HepG2 (cell line): Measurements from ENCODE around the gene TLE2. TPM values are rescaled to one million over a fixed set of nuclear protein-coding genes. Genes with fewer than 3 reads are reported as not detected.

Experiments
- ATAC-seq: fragments of 200-7000 bp; cut with Tn5 transposase; 3 replicates; pipeline ENCODE4 v1.9.1; 2020; ENCODE audit warnings: mild to moderate bottlenecking, moderate library complexity
- Bru-seq: library from RNA; stranded (reverse); fragments of 400-500 nt; gene quantifications from one replicate; lab custom pipeline; 2021; lab: Mats Ljungman, UMichigan
- BruChase-seq, 2 experiments: library from RNA; stranded (reverse); fragments of 400-500 nt; gene quantifications; one replicate each; lab custom pipeline; 2021; lab: Mats Ljungman, UMichigan
- BruUV-seq: library from RNA; stranded (reverse); fragments of 400-500 nt; replicated peaks from 2 replicates; lab custom pipeline; 2021; lab: Mats Ljungman, UMichigan
- CTCF ChIA-PET: fragments of 300-600 bp; formaldehyde crosslinking; extraction: SDS; loops from one replicate; lab custom pipeline; 2021; ENCODE audit warnings: low total read pairs, inconsistent platforms, low intra/inter-chr PET ratio; lab: Yijun Ruan, JAX
- POLR2A ChIA-PET: fragments of 350-600 bp; sonication (Branson Sonifier 250); formaldehyde crosslinking; loops from one replicate; lab custom pipeline; 2020; ENCODE audit warnings: antibody characterized with exemption, inconsistent platforms; lab: Yijun Ruan, JAX
- DNase-seq: peaks from one replicate; pipeline ENCODE4 v3.0.0-alpha.2; 2015; ENCODE audit warnings: low spot score
- FAIRE-seq: peaks from 3 replicates; lab custom pipeline; 2011; peaks lifted over from hg19 to GRCh38; lab: Jason Lieb, UNC
- H2AFZ ChIP-seq: one replicate; pipeline ENCODE4 v1.6.1; 2011; ENCODE audit warnings: low read length, inconsistent platforms
- H3K27ac ChIP-seq: fragments of 300-600 bp; 3 replicates; pipeline ENCODE4 v1.8.0; 2011; ENCODE audit warnings: mixed run types, mild to moderate bottlenecking, mixed read lengths, low read length, inconsistent platforms; ENCODE audit not compliant: insufficient read depth; ENCODE audit errors: extremely low read length
- H3K27me3 ChIP-seq, 2 experiments: fragments of 200-600 bp in 1 of 2; 2 replicates in 1 of 2; 3 replicates in 1 of 2; pipeline versions ENCODE4 v1.6.0 to v1.8.0; 2011; ENCODE audit warnings: low read length in 2 of 2, mild to moderate bottlenecking in 2 of 2, moderate library complexity in 2 of 2, inconsistent platforms in 1 of 2; ENCODE audit not compliant: insufficient read depth in 2 of 2, control insufficient read depth in 1 of 2
- H3K36me3 ChIP-seq, 2 experiments: fragments of 200-600 bp in 1 of 2; replicated peaks in 1 of 2; 2 replicates in 1 of 2; 3 replicates in 1 of 2; pipeline versions ENCODE4 v1.5.1 to v1.8.0; 2011; ENCODE audit warnings: low read length in 2 of 2, inconsistent platforms in 1 of 2; ENCODE audit not compliant: insufficient read depth in 2 of 2, control insufficient read depth in 1 of 2
- H3K4me1 ChIP-seq: 2 replicates; pipeline ENCODE4 v1.5.1; 2012; ENCODE audit warnings: low read length, inconsistent platforms; ENCODE audit not compliant: insufficient read depth
- H3K4me2 ChIP-seq: 2 replicates; pipeline ENCODE4 v1.6.0; 2011; ENCODE audit warnings: low read depth, low read length, inconsistent platforms
- H3K4me3 ChIP-seq, 3 experiments: fragments of 200-600 bp in 1 of 3; sonication (generic), shearing (Covaris generic) in 1 of 3; replicated peaks in 1 of 3; 2 replicates each; pipeline ENCODE4 v1.5.1; 2011 to 2016; ENCODE audit warnings: low read length in 3 of 3, inconsistent platforms in 2 of 3, low read depth in 2 of 3, mild to moderate bottlenecking in 2 of 3, control low read depth in 1 of 3, mixed read lengths in 1 of 3; ENCODE audit not compliant: insufficient read depth in 1 of 3
- H3K79me2 ChIP-seq: one replicate; pipeline ENCODE4 v1.6.1; 2011; ENCODE audit warnings: low read length, inconsistent platforms; ENCODE audit not compliant: insufficient read depth
- H3K9ac ChIP-seq: 2 replicates; pipeline ENCODE4 v1.6.0; 2011; ENCODE audit warnings: mild to moderate bottlenecking, low read depth, low read length, inconsistent platforms; ENCODE audit not compliant: insufficient read depth
- H3K9me3 ChIP-seq: 2 replicates; pipeline ENCODE4 v1.5.1; 2012; ENCODE audit warnings: mild to moderate bottlenecking, low read length
- H4K20me1 ChIP-seq: 2 replicates; pipeline ENCODE4 v1.6.0; 2011; ENCODE audit warnings: inconsistent platforms, mild to moderate bottlenecking, low read length, moderate library complexity; ENCODE audit not compliant: insufficient read depth
- ZNF121 ChIP-seq: sonication (generic); formaldehyde crosslinking; IDR thresholded peaks from 2 replicates; pipeline ENCODE4 v1.5.0; 2020; ENCODE audit warnings: mild to moderate bottlenecking, missing genetic modification reagents
- WGBS: methylation state at CpG from one replicate; pipeline ENCODE4 v1.1.6; 2017; ENCODE audit warnings: low lambda C conversion rate; 5-methylcytosine and 5-hydroxymethylcytosine counted together
- in situ Hi-C: cut with HindIII; loops from 2 replicates; pipeline ENCODE4 v1.10.0; 2017; ENCODE audit warnings: low pct_unique_long_range_greater_than_20kb; ENCODE audit not compliant: extremely low pct_ligation_motif_present
- intact Hi-C: fragments of 100-400 bp; cut with micrococcal nuclease; formaldehyde crosslinking; loops from one replicate; pipeline ENCODE4 v1.10.0; 2022; ENCODE audit not compliant: unreplicated experiment
- long read RNA-seq, 2 experiments: library from RNA in 1 of 2; library from polyadenylated mRNA in 1 of 2; stranded (forward) in 1 of 2; unstranded in 1 of 2; transcript quantifications; one replicate each; pipeline ENCODE4 v2.0.0, GENCODE V29; 2019 to 2022
- polyA minus RNA-seq, 3 experiments: library from RNA; depleted of rRNA, polyadenylated mRNA; stranded (reverse); fragments of >200 nt; gene quantifications; 2 replicates each; pipeline ENCODE4 v1.2.3, GENCODE V29; 2011; ENCODE audit warnings: low replicate concordance in 1 of 3
- polyA plus RNA-seq, 8 experiments: library from polyadenylated mRNA; depleted of rRNA in 3 of 8; stranded (reverse) in 7 of 8; unstranded in 1 of 8; fragments of >200 nt; fragmentation: Illumina TruSeq in 4 of 8; extraction: Trizol in 4 of 8; gene quantifications; 2 replicates each; pipeline versions ENCODE4 v1.2.1 to v1.2.3, GENCODE V29; 2011 to 2016; ENCODE audit warnings: low read depth in 4 of 8, missing spikeins in 1 of 8, mixed read lengths in 1 of 8; ENCODE audit not compliant: insufficient read depth in 1 of 8
- total RNA-seq, 5 experiments: library from RNA; depleted of rRNA; stranded (reverse); fragments of >200 nt; fragmentation: Illumina TruSeq; extraction: Trizol; gene quantifications; 2 replicates each; pipeline ENCODE4 v1.2.3, GENCODE V29; 2016; ENCODE audit warnings: low read depth in 1 of 5
- TF ChIP-seq, protein P1 (sequence below): sonication (generic); formaldehyde crosslinking; IDR thresholded peaks from 2 replicates; pipeline ENCODE4 v1.5.0; 2020; ENCODE audit warnings: mild to moderate bottlenecking, missing genetic modification reagents, borderline replicate concordance

TLE2 gene
- total RNA-seq (2016; rRNA removed; fragmentation: Illumina TruSeq; extraction: Trizol) (0.07 TPM in 1 of 2 replicates, not detected in the other), polyA plus RNA-seq (2011; rRNA removed) (0.72 and 0.81 TPM in 2 replicates), polyA minus RNA-seq (2011; rRNA and poly(A)+ RNA removed; ENCODE audit: low replicate concordance) (1.3 and 12.9 TPM in 2 replicates), Bru-seq, nascent RNA (percentile 14 among the genes with signal in this experiment), BruChase-seq, experiment 1, labeled RNA remaining after a 6-hour chase (percentile 12 among the genes with signal in this experiment), BruChase-seq, experiment 2, labeled RNA remaining after a 2-hour chase (percentile 5 among the genes with signal in this experiment)
- total RNA-seq (2016; cell fraction: cytosol; rRNA removed; fragmentation: Illumina TruSeq; extraction: Trizol; ENCODE audit: low read depth), result not detected in 2 replicates
- total RNA-seq (2016; cell fraction: insoluble cytoplasmic fraction; rRNA removed; fragmentation: Illumina TruSeq; extraction: Trizol), result not detected in 2 replicates
- total RNA-seq (2016; cell fraction: membrane; rRNA removed; fragmentation: Illumina TruSeq; extraction: Trizol), result 0.14 and 0.15 TPM in 2 replicates
- total RNA-seq (2016; cell fraction: nucleus; rRNA removed; fragmentation: Illumina TruSeq; extraction: Trizol), result not detected in 2 replicates
- 0.21 and 0.25 TPM in 2 replicates for polyA plus RNA-seq (2011; cell fraction: cytosol; rRNA removed)
- 1.8 and 1.9 TPM in 2 replicates for polyA plus RNA-seq (2011; cell fraction: nucleus; rRNA removed)
- polyA plus RNA-seq (2012), result 0.67 and 0.75 TPM in 2 replicates
- 0.19 and 0.40 TPM in 2 replicates for polyA plus RNA-seq (2016; cell fraction: cytosol; fragmentation: Illumina TruSeq; extraction: Trizol; ENCODE audit: low read depth)
- polyA plus RNA-seq (2016; cell fraction: insoluble cytoplasmic fraction; fragmentation: Illumina TruSeq; extraction: Trizol; ENCODE audit: low read depth), result 0.13 TPM in 1 of 2 replicates, not detected in the other
- 0.23 and 0.82 TPM in 2 replicates for polyA plus RNA-seq (2016; cell fraction: membrane; fragmentation: Illumina TruSeq; extraction: Trizol; ENCODE audit: low read depth)
- polyA plus RNA-seq (2016; cell fraction: nucleus; fragmentation: Illumina TruSeq; extraction: Trizol; ENCODE audit: insufficient read depth, low read depth), result 0.56 TPM in 1 of 2 replicates, not detected in the other
- polyA minus RNA-seq (2011; cell fraction: cytosol; rRNA and poly(A)+ RNA removed), result 0.35 and 0.89 TPM in 2 replicates
- 0.77 TPM in 1 of 2 replicates, not detected in the other for polyA minus RNA-seq (2011; cell fraction: nucleus; rRNA and poly(A)+ RNA removed)
- long read RNA-seq, experiment 1, partial matches to known transcripts, result 0 of 1 reads
- long read RNA-seq, experiment 1, other reads (novel, unspliced or antisense), result 1 of 1 reads
- long read RNA-seq, experiment 2, partial matches to known transcripts, result 0 of 1 reads
- long read RNA-seq, experiment 2, other reads (novel, unspliced or antisense), result 1 of 1 reads

DNA sequence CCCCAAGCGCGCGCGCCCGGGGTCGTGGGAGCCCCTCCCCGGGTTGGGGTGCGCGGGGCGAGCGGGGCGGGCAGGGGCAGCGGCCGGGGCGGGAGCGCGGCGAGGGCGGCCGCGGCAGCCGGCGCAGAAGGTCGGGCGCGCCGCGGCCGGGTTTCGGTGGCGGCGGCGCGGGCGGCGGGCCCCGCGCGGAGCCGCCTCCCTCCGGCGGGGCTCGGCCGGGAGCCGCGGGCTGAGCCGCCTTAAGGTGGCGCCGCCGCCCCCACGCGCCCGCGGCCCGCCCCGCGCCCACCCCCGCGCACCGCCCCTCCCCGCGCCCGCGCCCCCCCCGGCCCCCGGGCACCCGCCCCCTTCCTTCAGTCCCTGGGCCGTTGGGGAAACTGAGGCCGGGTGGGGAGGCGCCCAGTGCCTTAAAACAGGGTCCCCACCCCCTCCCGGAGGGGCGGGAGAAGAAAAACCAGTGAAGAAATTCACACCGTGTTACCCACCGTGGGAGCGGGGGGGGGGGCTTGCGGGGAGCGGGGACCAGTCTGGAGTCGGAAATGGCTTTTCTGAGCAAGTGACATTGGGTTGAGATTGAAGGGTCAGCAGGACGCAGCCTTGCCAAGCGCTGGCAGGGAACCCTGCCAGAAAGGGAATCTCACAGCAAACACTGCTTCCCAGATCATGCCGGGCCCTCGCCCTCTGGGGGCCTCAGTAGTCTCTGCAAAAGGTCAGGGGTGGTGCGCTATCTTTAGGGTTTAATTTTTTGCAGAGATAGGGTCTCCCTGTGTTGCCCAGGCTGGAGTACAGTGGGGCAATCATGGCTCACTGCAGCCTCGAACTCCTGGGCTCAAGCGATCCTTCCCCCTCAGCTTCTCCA, at the start of gene TLE2:
TSS of gene TLE2 (minus strand) at position 216 of the 859 bp plus-strand sequence. CDS start 376 bp downstream, outside the sequence.
- DNase-seq, result no peak
- no TSS peak for BruUV-seq
- H3K27ac ChIP-seq, result no peak within 1 kb of the TSS

More for the DNA sequence above, at the start of gene TLE2:
- WGBS, result 6% methylated on average over 34 of the region's 85 CpGs
- peak within 1 kb of the TSS; percentile 57 for H3K4me2 ChIP-seq
- CTCF ChIA-PET, result no interaction called here
- POLR2A ChIA-PET, result no interaction called here
- no peaks in the 10 kb centered on the region for H3K9me3 ChIP-seq
- no peaks in the 10 kb centered on the region for H3K36me3 ChIP-seq
- no peaks in the 10 kb centered on the region for H3K79me2 ChIP-seq
- in situ Hi-C loops, result no loop called here
- no peak for ATAC-seq
- peaks cover 60% of the 10 kb centered on the region for H3K4me1 ChIP-seq
- peaks cover 7 to 73% of the 10 kb centered on the region in 2 experiments; a peak in 4 of 5 replicates for H3K27me3 ChIP-seq
- no peak within 1 kb of the TSS for H3K9ac ChIP-seq
- no peaks in the 10 kb centered on the region for H4K20me1 ChIP-seq
- TF ChIP-seq ZNF121 (CRISPR knock-in tag), result peak; percentile 93
- TF ChIP-seq, protein P1, sequence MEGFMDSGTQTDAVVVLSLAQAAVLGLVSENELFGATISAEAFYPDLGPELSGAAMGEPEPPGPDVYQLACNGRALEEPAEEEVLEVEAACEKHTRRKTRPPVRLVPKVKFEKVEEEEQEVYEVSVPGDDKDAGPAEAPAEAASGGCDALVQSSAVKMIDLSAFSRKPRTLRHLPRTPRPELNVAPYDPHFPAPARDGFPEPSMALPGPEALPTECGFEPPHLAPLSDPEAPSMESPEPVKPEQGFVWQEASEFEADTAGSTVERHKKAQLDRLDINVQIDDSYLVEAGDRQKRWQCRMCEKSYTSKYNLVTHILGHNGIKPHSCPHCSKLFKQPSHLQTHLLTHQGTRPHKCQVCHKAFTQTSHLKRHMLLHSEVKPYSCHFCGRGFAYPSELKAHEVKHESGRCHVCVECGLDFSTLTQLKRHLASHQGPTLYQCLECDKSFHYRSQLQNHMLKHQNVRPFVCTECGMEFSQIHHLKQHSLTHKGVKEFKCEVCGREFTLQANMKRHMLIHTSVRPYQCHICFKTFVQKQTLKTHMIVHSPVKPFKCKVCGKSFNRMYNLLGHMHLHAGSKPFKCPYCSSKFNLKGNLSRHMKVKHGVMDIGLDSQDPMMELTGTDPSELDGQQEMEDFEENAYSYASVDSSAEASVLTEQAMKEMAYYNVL (CRISPR knock-in tag), result no peak
- FAIRE-seq, result no peak
- H3K4me3 ChIP-seq, result peak within 1 kb of the TSS; percentile 12 to 61 (median 37); a peak in 3 of 6 replicates
- intact Hi-C loops, result no loop called here
- no peak within 1 kb of the TSS for H2AFZ ChIP-seq
